Astrocyte of the cerebellum (primary cell): Measurements from ENCODE around the gene DCAF7.

ENCODE experiments used
- DNase-seq: peaks from one replicate; pipeline ENCODE4 v3.0.0-alpha.2; 2011; ENCODE audit warnings: low read depth
- H3K4me3 ChIP-seq: 2 replicates; pipeline ENCODE4 v1.5.1; 2011; ENCODE audit warnings: mild to moderate bottlenecking, low read depth, low read length, moderate library complexity
- in situ Hi-C: cut with HindIII; loops from 2 replicates; pipeline ENCODE4 v1.10.0; 2017; ENCODE audit warnings: low sequenced_read_pairs
- TF ChIP-seq, protein P1 (sequence below): IDR thresholded peaks from 2 replicates; pipeline ENCODE4 v1.5.1; 2012; ENCODE audit warnings: low read length, low read depth, moderate library complexity, mild to moderate bottlenecking; ENCODE audit errors: missing control alignments

DCAF7 gene

DNA sequence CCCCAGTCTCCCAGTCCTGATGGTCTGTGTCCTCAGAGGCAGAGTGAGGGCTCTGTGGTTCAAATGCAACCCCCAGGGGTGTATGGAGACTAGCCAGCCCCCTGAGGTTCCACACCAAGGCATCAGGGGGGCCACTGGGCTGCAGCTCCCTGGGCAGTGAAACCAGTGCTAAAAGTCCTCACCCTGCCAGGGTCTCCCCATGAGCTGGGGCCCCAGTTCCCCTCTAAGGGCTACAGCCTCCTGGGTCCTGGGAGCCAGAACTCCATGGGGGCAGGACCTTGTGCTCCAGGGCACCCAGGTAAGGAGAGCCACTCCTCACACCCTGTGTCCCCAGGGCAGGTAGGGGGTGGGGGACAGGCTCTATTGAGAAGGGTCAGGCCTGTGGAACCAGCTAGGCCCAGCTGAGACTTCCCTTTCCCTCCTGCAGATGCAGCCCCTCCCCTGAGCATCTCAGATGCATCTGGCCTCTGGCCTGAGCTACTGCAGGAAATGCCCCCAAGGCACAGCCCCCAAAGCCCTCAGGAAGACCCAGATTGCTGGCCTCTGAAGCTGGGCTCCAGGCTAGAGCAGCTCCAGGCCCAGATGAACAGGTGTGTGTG lies 6.4 kb upstream of the DCAF7 start:
- in situ Hi-C loops: loop anchor here (5.0 kb wide), 1 partner anchor 62 kb away; no protein-coding TSS in a partner anchor
- DNase-seq: no peak
- no peak overlapping the region for H3K4me3 ChIP-seq
- TF ChIP-seq, protein P1, sequence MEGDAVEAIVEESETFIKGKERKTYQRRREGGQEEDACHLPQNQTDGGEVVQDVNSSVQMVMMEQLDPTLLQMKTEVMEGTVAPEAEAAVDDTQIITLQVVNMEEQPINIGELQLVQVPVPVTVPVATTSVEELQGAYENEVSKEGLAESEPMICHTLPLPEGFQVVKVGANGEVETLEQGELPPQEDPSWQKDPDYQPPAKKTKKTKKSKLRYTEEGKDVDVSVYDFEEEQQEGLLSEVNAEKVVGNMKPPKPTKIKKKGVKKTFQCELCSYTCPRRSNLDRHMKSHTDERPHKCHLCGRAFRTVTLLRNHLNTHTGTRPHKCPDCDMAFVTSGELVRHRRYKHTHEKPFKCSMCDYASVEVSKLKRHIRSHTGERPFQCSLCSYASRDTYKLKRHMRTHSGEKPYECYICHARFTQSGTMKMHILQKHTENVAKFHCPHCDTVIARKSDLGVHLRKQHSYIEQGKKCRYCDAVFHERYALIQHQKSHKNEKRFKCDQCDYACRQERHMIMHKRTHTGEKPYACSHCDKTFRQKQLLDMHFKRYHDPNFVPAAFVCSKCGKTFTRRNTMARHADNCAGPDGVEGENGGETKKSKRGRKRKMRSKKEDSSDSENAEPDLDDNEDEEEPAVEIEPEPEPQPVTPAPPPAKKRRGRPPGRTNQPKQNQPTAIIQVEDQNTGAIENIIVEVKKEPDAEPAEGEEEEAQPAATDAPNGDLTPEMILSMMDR: no peak

DNA sequence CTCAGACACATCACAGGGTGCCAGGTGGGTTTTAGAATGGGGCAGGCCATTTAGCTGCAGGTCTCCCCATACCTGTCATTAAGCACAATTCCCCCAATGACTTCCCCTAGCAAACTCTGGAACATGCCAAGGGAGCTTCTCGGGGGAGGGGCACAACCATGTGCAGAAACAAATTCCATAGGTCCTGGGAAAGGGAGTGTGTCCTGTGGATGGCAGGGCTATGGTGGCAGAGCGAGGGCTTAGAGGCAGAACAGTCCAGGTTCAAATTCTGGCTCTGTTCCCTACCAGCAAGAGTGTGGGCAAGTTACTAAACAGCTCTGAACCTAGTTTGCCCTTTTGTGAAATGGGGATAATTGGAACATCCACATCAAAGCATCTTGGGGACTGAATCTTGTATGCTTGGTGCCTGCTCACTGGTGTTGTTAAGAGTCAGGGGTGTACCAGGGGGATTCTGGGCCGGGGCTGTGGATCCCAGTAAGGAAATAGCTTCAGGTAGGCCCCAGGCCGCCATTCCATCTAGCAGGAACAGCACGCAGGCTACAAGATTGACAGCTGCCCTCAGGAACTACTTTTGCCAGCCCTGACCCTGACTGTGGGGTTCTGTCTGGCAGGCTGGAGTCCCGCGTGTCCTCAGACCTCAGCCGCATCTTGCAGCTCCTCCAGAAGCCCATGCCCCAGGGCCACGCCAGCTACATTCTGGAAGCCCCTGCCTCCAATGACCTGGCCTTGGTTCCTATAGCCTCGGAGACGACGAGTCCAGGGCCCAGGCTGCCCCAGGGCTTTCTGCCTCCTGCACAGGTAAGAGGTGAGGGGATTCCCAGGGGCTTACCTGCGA lies 5.6 kb upstream of the DCAF7 start:
- TF ChIP-seq, protein P1: no peak
- no peak overlapping the region for H3K4me3 ChIP-seq
- DNase-seq: no peak
- in situ Hi-C loops: loop anchor here (5.0 kb wide), 1 partner anchor 62 kb away; no protein-coding TSS in a partner anchor

DNA sequence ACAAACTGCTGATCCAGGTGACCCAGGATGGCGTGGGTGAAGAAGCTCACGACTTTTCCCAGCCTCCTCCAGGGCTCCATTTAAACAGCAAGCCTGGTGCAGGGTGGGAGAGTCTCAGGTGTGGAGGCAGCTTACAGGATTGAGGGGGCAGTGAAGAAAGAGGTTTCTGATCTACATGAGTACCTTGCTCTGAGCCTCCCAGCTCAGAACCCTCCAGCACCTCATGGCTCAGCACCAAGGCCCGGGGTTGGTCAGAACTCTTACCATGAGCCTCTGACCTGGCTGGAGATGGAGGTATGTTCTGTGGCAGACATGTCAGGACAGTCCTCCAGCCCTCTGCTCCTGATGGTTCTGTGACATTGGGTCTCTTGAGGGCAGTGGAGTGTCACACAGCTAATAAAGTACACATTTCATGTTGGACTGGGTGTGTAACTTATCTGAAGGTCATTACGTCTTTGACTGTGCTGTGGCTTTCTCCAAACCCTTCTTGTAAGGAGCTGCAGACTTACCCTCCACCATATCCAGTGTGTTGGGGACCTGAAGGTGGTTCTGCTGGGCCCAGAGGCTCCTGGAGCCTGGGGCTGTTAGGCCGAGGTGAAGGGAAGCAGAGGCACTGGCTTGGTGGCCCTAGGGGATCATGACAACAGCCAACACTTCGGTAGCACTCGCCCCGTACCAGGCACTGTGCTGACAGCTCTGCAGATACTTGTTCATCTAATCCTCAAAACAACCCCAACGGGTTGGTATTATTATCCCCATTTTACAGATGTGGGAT lies 3.8 kb upstream of the DCAF7 start:
- in situ Hi-C loops: no loop called here
- no peak for DNase-seq

DNA sequence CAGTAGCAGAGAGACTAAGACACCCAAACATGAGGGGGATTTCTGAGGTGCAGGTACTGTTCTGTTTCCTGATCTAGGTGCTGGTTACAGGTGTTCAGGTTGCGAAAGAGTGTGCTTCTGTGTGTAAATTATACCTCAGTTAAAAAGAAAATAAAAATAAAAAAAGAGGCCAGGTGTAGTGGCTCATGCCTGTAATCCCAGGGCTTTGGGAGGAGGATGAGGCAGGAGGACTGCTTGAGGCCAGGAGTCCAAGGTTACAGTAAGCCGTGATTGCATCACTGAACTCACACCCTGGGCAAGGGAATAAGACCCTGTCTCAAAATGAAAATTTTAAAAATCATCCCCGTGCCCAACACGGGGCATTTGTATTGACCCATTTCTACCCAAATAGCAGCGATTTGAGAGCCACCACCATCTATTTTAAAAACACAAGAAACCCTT lies 3.2 kb upstream of the DCAF7 start:
- TF ChIP-seq, protein P1: no peak
- in situ Hi-C loops: no loop called here
- H3K4me3 ChIP-seq: no peak overlapping the region
- no peak for DNase-seq

More for the DNA sequence above, 3.8 kb upstream of the DCAF7 start:
- TF ChIP-seq, protein P1: no peak
- no peak overlapping the region for H3K4me3 ChIP-seq

DNA sequence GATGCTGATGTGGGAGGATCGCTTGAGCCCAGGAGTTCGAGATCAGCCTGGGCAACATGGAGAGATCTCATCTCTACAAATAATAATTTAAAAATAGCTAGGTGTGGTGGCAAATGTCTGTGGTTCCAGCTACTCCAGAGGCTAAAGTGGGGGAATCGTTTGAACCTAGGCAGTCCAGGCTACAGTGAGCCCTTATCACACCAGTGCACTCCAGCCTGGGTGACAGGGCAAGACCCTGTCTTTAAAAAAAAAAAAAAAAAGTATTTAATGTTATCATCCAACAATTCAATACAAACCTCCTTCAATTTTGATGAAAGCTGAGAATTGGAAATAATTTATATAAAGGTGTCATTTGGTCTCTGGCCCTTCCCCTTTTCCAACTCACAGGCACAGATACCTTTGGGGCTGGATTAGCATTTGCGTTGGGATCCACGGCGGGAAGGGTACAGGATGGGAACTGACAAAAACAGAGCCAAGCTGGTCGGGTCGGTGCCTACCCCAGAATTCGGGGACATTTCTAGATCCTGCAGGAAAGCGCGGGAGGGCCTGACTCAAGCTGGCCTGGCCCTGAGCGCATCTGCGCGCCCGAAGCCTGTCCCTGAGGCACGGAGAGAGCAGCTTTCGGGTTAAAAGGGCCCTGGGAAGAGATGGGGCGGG lies 860 bp upstream of the DCAF7 start:
- peak overlapping the region; percentile 83 for H3K4me3 ChIP-seq
- TF ChIP-seq, protein P1: no peak
- in situ Hi-C loops: no loop called here

More for the DNA sequence above, 860 bp upstream of the DCAF7 start:
- no peak for DNase-seq
